A673 (cell line): ENCODE data around the gene NDST1. TPM values are rescaled to one million over a fixed set of nuclear protein-coding genes. Genes with fewer than 3 reads are reported as not detected.

Experiments used
- BruUV-seq: library from RNA; stranded (reverse); fragments of 400-500 nt; replicated peaks from 2 replicates; lab custom pipeline; 2021; lab: Mats Ljungman, UMichigan
- CTCF ChIA-PET: fragments of 300-600 bp; sonication (Branson Sonifier 250); formaldehyde crosslinking; loops from one replicate; lab custom pipeline; 2022; ENCODE audit warnings: antibody characterized with exemption; lab: Charles Lee
- POLR2A ChIA-PET: fragments of 300-600 bp; sonication (Branson Sonifier 250); formaldehyde crosslinking; loops from one replicate; lab custom pipeline; 2022; ENCODE audit warnings: antibody characterized with exemption; ENCODE audit not compliant: low non-redundant PET; lab: Charles Lee
- DNase-seq: peaks from one replicate; pipeline ENCODE4 v3.0.0-alpha.2; 2015; ENCODE audit warnings: low spot score
- H3K27ac ChIP-seq: fragments of 200-600 bp; sonication (generic); 2 replicates; pipeline ENCODE4 v1.5.1; 2016; ENCODE audit warnings: mixed run types, low read depth, mild to moderate bottlenecking, mixed read lengths, antibody characterized with exemption, low read length; ENCODE audit not compliant: poor library complexity, severe bottlenecking
- H3K27me3 ChIP-seq: fragments of 200-600 bp; sonication (generic); replicated peaks from 2 replicates; pipeline ENCODE4 v1.6.1; 2017; ENCODE audit warnings: mixed run types, low read depth, mild to moderate bottlenecking, mixed read lengths, antibody characterized with exemption, low read length; ENCODE audit not compliant: insufficient read depth, poor library complexity
- H3K36me3 ChIP-seq: fragments of 200-600 bp; sonication (generic); 2 replicates; pipeline ENCODE4 v1.6.1; 2016; ENCODE audit warnings: mixed run types, mild to moderate bottlenecking, mixed read lengths, antibody characterized with exemption, low read length; ENCODE audit not compliant: insufficient read depth, poor library complexity, severe bottlenecking
- H3K4me1 ChIP-seq: fragments of 200-600 bp; sonication (generic); 2 replicates; pipeline ENCODE4 v1.6.1; 2017; ENCODE audit warnings: mixed run types, mild to moderate bottlenecking, mixed read lengths, antibody characterized with exemption, low read length; ENCODE audit not compliant: insufficient read depth, poor library complexity, severe bottlenecking
- H3K4me3 ChIP-seq: fragments of 200-600 bp; sonication (generic); 2 replicates; pipeline ENCODE4 v1.5.1; 2016; ENCODE audit warnings: low read depth, mixed run types, mild to moderate bottlenecking, mixed read lengths, low read length; ENCODE audit not compliant: poor library complexity, severe bottlenecking
- H3K9me3 ChIP-seq: fragments of 200-600 bp; sonication (generic); 2 replicates; pipeline ENCODE4 v1.6.1; 2016; ENCODE audit warnings: mixed run types, low read depth, mild to moderate bottlenecking, mixed read lengths, antibody characterized with exemption, low read length; ENCODE audit not compliant: poor library complexity, severe bottlenecking
- EZH2 ChIP-seq: fragments of 200-600 bp; sonication (generic); IDR thresholded peaks from 2 replicates; pipeline ENCODE4 v1.6.1; 2017; ENCODE audit warnings: borderline replicate concordance, low read depth, mild to moderate bottlenecking, mixed read lengths, antibody characterized with exemption, low read length; ENCODE audit not compliant: poor library complexity, severe bottlenecking
- intact Hi-C: fragments of 100-400 bp; cut with micrococcal nuclease; formaldehyde crosslinking; loops from one replicate; pipeline ENCODE4 v1.10.0; 2022; ENCODE audit not compliant: unreplicated experiment
- total RNA-seq: library from RNA; stranded (reverse); gene quantifications from 2 replicates; pipeline ENCODE4 v1.2.3, GENCODE V29; 2021
- TF ChIP-seq, protein P1 (sequence below): fragments of 300-800, 200-600 bp; sonication (generic); conservative IDR thresholded peaks from 2 replicates; pipeline ENCODE4 v1.5.1; 2017; ENCODE audit warnings: low read depth, mild to moderate bottlenecking, antibody characterized with exemption, low read length, moderate library complexity, mixed read lengths

The NDST1 gene
- total RNA-seq, 1 experiment from 2014 or later = 44.0 TPM

DNA sequence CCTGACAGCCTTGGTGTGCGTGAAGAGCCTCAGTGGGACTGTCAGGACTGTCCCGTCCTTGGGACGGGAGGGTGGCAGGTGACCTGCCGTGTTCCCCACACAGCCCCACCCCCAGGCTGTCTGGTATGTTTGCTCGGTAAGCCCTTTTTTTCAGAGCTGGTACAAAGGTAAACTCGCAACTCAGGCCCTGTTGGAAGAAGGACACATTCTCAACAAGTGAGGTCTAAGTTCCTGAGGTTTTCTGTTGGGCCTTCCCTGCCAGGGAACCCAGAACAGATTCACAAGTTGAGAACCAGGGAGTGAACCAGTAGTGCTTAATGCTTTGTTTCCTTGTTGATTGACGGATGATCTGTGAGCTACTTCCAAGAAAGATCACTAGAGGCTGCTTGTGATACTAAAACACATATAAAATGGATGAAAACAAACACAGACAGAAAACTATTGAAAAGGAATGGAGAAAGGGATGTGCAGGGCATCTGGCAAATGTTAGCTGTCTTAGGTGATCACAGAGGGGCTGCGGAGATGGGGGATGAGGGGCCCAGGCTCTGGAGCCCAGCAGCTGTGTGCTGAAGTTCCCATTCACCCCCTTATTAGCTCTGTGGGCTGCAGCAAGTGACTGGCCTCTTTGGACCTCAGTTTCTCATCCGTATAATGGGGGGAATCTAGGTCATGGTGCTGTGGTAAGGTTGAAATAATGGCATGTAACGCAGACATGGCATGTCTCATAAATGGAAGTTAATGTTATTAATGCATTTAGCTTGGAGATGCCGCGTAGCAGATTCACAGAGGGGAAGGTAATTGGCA lies 2.7 kb downstream of the NDST1 start:
- no peaks in the 10 kb centered on the region for H3K36me3 ChIP-seq
- CTCF ChIA-PET = no interaction called here
- peaks cover 26% of the 10 kb centered on the region for H3K4me1 ChIP-seq
- BruUV-seq = no TSS peak
- H3K27me3 ChIP-seq = no peaks in the 10 kb centered on the region
- no peaks in the 10 kb centered on the region for H3K9me3 ChIP-seq
- intact Hi-C loops = no loop called here
- no peak for DNase-seq
- H3K4me3 ChIP-seq = no peak overlapping the region
- POLR2A ChIA-PET = no interaction called here
- TF ChIP-seq, protein P1, sequence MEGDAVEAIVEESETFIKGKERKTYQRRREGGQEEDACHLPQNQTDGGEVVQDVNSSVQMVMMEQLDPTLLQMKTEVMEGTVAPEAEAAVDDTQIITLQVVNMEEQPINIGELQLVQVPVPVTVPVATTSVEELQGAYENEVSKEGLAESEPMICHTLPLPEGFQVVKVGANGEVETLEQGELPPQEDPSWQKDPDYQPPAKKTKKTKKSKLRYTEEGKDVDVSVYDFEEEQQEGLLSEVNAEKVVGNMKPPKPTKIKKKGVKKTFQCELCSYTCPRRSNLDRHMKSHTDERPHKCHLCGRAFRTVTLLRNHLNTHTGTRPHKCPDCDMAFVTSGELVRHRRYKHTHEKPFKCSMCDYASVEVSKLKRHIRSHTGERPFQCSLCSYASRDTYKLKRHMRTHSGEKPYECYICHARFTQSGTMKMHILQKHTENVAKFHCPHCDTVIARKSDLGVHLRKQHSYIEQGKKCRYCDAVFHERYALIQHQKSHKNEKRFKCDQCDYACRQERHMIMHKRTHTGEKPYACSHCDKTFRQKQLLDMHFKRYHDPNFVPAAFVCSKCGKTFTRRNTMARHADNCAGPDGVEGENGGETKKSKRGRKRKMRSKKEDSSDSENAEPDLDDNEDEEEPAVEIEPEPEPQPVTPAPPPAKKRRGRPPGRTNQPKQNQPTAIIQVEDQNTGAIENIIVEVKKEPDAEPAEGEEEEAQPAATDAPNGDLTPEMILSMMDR = no peak
- H3K27ac ChIP-seq = no peak overlapping the region

DNA sequence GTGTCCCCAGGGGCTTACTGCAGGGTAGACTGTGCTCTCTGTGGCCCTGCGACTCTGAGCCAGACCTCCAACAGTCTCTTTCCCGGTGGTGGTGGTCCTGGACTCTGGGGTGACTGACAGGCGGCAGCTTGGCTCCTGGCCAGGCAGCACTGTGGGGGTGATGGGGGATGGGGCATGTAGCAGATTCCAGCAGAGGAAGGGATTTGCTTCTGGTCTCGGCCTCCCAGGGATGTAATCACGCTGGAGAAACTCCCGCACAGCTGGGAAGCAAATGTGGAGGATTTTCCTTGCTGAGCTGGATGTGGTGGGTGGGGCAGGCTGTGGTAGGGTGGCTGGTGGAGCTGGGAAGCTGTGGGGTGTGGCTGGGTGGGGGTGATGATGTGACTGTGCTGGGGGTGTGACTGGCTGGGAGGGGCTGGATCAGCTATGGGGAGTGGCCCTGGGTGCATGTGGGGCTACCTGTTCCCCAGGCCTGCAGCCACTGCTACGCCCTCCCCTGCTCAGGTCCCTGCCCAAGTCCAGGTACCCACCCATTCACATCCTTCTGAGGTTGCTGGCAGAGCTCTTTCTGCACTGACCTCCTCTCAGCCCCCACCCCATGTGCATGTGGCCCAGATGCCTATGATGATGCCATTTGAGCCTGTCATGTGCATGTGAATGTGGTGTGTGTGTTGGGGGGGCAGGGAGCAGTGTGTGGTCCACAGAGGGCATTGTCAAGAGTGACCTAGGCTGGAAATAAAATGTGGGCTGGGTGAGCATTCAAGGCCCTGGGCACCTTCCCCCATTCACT lies 3.8 kb downstream of the NDST1 start:
- no peaks in the 10 kb centered on the region for H3K27me3 ChIP-seq
- BruUV-seq = no TSS peak
- H3K4me1 ChIP-seq = peaks cover 26% of the 10 kb centered on the region
- CTCF ChIA-PET = no interaction called here
- no peak for TF ChIP-seq EZH2
- TF ChIP-seq, protein P1 = no peak
- H3K9me3 ChIP-seq = no peaks in the 10 kb centered on the region
- no peak overlapping the region for H3K4me3 ChIP-seq
- intact Hi-C loops = no loop called here
- H3K27ac ChIP-seq = no peak overlapping the region
- DNase-seq = peak; percentile 83
- H3K36me3 ChIP-seq = no peaks in the 10 kb centered on the region
- POLR2A ChIA-PET = no interaction called here

DNA sequence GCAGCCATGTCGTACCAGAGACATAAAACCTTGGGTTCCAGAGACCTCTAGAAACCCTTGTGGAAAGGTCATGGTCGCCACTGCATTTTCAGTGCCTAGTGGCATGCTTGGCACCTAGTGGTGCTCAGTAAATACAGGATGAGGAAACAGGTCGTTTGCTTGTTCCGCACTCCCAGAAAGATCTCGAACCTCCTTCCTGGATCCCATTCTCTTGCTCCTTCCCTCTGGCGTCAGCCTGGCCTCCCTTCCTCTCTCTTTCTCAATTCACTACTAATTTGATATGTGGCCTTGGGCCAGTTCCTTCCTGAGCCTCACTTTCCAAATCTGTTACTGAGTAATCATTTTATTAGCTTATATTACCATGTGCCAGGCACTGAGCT lies 4.4 kb downstream of the NDST1 start:
- intact Hi-C loops = no loop called here
- ChIA-PET CTCF (no interaction called here), POLR2A (no interaction called here)
- no peaks in the 10 kb centered on the region for H3K27me3 ChIP-seq
- no peak overlapping the region for H3K27ac ChIP-seq
- H3K36me3 ChIP-seq = no peaks in the 10 kb centered on the region
- no peak overlapping the region for H3K4me3 ChIP-seq
- no TSS peak for BruUV-seq
- no peak for DNase-seq
- TF ChIP-seq, protein P1 = no peak
- TF ChIP-seq EZH2 = no peak
- H3K4me1 ChIP-seq = peaks cover 31% of the 10 kb centered on the region
- no peaks in the 10 kb centered on the region for H3K9me3 ChIP-seq
